GM19099 (cell line): ENCODE measurements around the gene SDR42E2.

Experiments used
- POLR2A ChIP-seq: IDR thresholded peaks from 3 replicates; pipeline ENCODE4 v1.6.1; 2011; ENCODE audit warnings: low read depth; ENCODE audit not compliant: insufficient read length; ENCODE audit errors: extremely low read depth

Gene SDR42E2

DNA sequence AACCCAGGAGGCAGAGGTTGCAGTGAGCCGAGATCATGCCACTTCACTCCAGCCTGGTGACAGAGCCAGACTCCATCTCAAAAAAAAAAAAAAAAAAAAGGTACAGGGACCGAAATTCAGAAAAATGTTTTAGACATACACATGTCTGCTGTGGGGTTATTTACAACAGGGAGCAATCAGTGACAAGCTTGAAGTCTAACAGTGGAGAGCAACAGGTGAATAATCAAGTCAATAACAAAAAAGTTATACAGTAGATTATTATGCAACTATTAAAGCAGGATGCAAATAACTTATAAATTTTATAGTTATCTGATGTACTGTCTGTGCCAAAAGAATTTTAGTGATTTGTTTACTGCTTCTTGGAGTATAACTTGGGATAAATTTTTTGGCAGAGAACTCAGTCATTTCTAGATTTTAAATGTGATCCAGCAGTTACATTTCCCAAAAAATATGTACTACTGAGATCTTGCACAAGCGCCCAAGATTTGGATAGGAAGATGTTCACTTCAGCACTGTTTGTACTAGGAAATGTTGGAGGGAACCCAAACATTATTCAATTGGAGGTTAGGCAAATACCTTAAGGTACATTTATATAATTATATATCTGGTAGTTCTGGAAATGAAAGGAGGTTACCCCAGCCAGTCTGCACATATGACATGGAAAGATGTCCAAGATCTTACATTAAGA is 77.9 kb downstream of the SDR42E2 start:
- no peak for TF ChIP-seq POLR2A
